ENCODE data around the gene S100A13.

Gene S100A13

GRCh38 chr1:153655333-153655732 is 28.0 kb upstream of the S100A13 start:
- TF ChIP-seq ZFX (IDR thresholded peaks at IDR 0.05) (no peak), CTCF (conservative IDR thresholded peaks at IDR 0.05) (no peak)
- H3K27ac ChIP-seq, result no peak overlapping the region

GRCh38 chr1:153652805-153653500 is 25.6 kb upstream of the S100A13 start:
- H3K27ac ChIP-seq, result no peak overlapping the region; the same call in 1 of the 2 replicates
- TF ChIP-seq CTCF (conservative IDR thresholded peaks at IDR 0.05) (no peak), ZFX (IDR thresholded peaks at IDR 0.05) (no peak)

GRCh38 chr1:153651771-153652170 is 24.5 kb upstream of the S100A13 start:
- no peak for TF ChIP-seq CTCF (conservative IDR thresholded peaks at IDR 0.05)
- no peak for TF ChIP-seq ZFX (IDR thresholded peaks at IDR 0.05)
- H3K27ac ChIP-seq, result no peak overlapping the region

- TF ChIP-seq CTCF (conservative IDR thresholded peaks at IDR 0.05) (no peak), ZFX (IDR thresholded peaks at IDR 0.05) (no peak)
- peak overlapping the region; percentile 73 for H3K27ac ChIP-seq
Measured at GRCh38 chr1:153649863-153650235, 22.5 kb upstream of the S100A13 start.

GRCh38 chr1:153649137-153649862 is 22.0 kb upstream of the S100A13 start:
- peak overlapping the region; percentile 73 for H3K27ac ChIP-seq
- TF ChIP-seq ZFX (IDR thresholded peaks at IDR 0.05) (no peak), CTCF (conservative IDR thresholded peaks at IDR 0.05) (no peak)

GRCh38 chr1:153648000-153648643 is 20.8 kb upstream of the S100A13 start:
- H3K27ac ChIP-seq, result peak overlapping the region; percentile 73
- TF ChIP-seq ZFX (IDR thresholded peaks at IDR 0.05), result no peak
- TF ChIP-seq CTCF (conservative IDR thresholded peaks at IDR 0.05), result no peak

GRCh38 chr1:153647346-153647714 is 20.0 kb upstream of the S100A13 start:
- no peak overlapping the region for H3K27ac ChIP-seq
- no peak for TF ChIP-seq CTCF (conservative IDR thresholded peaks at IDR 0.05)
- no peak for TF ChIP-seq ZFX (IDR thresholded peaks at IDR 0.05)
